HepG2 (cell line): ENCODE results near the gene NANOS1.

Source experiments
- MBD4 ChIP-seq: IDR thresholded peaks from 2 replicates; pipeline ENCODE4 v1.6.1; 2012; ENCODE audit warnings: low read length, inconsistent platforms, borderline replicate concordance
- POLR2A ChIP-seq, 2 experiments: IDR thresholded peaks; 2 replicates each; pipeline ENCODE4 v1.6.1; 2011; ENCODE audit warnings: low read depth in 2 of 2, low read length in 2 of 2, mild to moderate bottlenecking in 1 of 2, moderate library complexity in 1 of 2; ENCODE audit not compliant: insufficient read depth in 1 of 2
- ZNF17 ChIP-seq: sonication (generic); formaldehyde crosslinking; IDR thresholded peaks from 2 replicates; pipeline ENCODE4 v1.5.0; 2020; ENCODE audit warnings: mild to moderate bottlenecking, missing genetic modification reagents

GRCh38 chr10:119031496-119032059 is 2.1 kb downstream of the NANOS1 start:
- TF ChIP-seq ZNF17 (no peak), MBD4 (no peak), POLR2A (IDR thresholded peaks at IDR 0.05; ENCODE audit: insufficient read depth in 1 of 2, low read depth in 2 of 2, low read length in 2 of 2) (no peak)
